GM10248 (cell line): ENCODE results near the gene ATP8A1.

Experiments used
- CTCF ChIA-PET: fragments of 300-600 bp; sonication (Branson Sonifier 250); formaldehyde crosslinking; extraction: SDS; loops from one replicate; lab custom pipeline; 2021; ENCODE audit warnings: antibody characterized with exemption; lab: Yijun Ruan, JAX
- POLR2A ChIA-PET: fragments of 350-650 bp; sonication (Branson Sonifier 250); formaldehyde crosslinking; extraction: SDS; loops from one replicate; lab custom pipeline; 2020; ENCODE audit warnings: antibody characterized with exemption; lab: Yijun Ruan, JAX
- DNase-seq: peaks from one replicate; pipeline ENCODE4 v3.0.0; 2012; ENCODE audit errors: extremely low spot score
- TF ChIP-seq, protein P1 (sequence below): IDR thresholded peaks from 2 replicates; pipeline ENCODE4 v1.5.1; 2012; ENCODE audit warnings: mild to moderate bottlenecking, low read depth; ENCODE audit errors: extremely low read depth, missing control alignments, control extremely low read depth

Gene ATP8A1

DNA sequence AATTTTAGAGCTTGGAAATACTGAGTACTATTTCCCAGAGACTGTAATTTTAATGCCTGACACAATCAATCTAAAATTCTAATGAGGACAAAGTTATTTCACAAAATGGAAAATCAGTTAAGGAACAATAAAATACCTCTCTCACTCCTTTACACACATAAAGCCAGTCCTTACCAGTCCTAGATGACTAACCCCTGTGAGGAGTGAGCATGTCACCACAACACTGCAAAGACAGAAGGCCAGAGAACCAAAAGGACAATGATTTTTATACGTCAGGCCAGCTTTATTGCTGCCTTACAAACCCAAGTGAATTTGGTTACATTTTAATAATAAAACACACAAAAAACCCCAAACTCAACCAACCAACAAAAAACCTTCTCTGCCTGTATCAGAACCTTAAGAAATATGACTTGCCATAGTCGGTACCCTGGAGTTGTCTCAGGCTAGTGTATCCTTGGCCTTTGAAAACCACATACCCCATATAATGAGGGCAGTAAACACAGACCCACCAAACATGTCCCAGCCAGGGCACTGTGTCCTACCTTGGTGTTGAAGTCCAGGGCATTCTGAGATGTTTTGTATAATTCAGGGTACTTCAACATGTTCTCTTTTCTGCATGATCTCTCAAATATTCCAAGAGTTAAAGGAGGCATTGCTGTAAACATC, 202.0 kb downstream of the ATP8A1 start:
- TF ChIP-seq, protein P1, sequence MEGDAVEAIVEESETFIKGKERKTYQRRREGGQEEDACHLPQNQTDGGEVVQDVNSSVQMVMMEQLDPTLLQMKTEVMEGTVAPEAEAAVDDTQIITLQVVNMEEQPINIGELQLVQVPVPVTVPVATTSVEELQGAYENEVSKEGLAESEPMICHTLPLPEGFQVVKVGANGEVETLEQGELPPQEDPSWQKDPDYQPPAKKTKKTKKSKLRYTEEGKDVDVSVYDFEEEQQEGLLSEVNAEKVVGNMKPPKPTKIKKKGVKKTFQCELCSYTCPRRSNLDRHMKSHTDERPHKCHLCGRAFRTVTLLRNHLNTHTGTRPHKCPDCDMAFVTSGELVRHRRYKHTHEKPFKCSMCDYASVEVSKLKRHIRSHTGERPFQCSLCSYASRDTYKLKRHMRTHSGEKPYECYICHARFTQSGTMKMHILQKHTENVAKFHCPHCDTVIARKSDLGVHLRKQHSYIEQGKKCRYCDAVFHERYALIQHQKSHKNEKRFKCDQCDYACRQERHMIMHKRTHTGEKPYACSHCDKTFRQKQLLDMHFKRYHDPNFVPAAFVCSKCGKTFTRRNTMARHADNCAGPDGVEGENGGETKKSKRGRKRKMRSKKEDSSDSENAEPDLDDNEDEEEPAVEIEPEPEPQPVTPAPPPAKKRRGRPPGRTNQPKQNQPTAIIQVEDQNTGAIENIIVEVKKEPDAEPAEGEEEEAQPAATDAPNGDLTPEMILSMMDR, result no peak
- ChIA-PET CTCF (interaction anchor here (1.3 kb wide), 1 partner anchor 56 kb away, joined by 3 read pairs; no protein-coding TSS in a partner anchor), POLR2A (no interaction called here)
- DNase-seq, result no peak

GRCh38 chr4:42453612-42454011, 203.3 kb downstream of the ATP8A1 start:
- no peak for DNase-seq
- TF ChIP-seq, protein P1, result no peak
- CTCF ChIA-PET, result interaction anchor here (1.3 kb wide), 1 partner anchor 57 kb away, joined by 3 read pairs; no protein-coding TSS in a partner anchor
- POLR2A ChIA-PET, result no interaction called here

- POLR2A ChIA-PET, result no interaction called here
- DNase-seq, result no peak
- CTCF ChIA-PET, result no interaction called here
- TF ChIP-seq, protein P1, result no peak
These were observed 204.1 kb downstream of the ATP8A1 start for GRCh38 chr4:42452823-42453222.

GRCh38 chr4:42446823-42447222, 210.1 kb downstream of the ATP8A1 start:
- POLR2A ChIA-PET, result no interaction called here
- DNase-seq, result no peak
- TF ChIP-seq, protein P1, result no peak
- CTCF ChIA-PET, result interaction anchor here (1.2 kb wide), 2 partner anchors 9 to 12 kb away, joined by 3 to 6 read pairs; no protein-coding TSS in a partner anchor

DNA sequence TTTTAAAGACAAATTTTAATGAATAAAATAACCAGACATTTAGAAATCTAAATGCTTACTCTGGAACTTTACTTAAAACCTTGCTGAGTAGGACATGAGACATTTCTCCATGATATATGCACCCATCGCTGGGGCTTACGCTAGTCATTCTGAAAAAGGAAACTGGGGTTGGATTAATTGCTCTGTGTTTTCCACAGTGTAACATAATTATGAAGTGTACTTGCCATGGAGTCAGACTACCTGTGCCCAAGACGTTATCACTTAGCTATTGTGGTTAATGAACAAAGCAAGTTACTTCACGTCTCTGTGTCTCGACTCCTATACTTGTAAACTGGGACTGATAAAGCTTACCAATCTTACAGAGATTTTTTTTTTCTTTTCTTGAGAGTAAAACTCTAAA, 211.9 kb downstream of the ATP8A1 start:
- DNase-seq, result no peak
- POLR2A ChIA-PET, result interaction anchor here (0.7 kb wide), 1 partner anchor 11 kb away, joined by 3 read pairs; no protein-coding TSS in a partner anchor
- TF ChIP-seq, protein P1, result no peak
- CTCF ChIA-PET, result interaction anchor here (1.0 to 1.1 kb wide), 2 partner anchors 15 to 79 kb away, joined by 3 read pairs; no protein-coding TSS in a partner anchor

DNA sequence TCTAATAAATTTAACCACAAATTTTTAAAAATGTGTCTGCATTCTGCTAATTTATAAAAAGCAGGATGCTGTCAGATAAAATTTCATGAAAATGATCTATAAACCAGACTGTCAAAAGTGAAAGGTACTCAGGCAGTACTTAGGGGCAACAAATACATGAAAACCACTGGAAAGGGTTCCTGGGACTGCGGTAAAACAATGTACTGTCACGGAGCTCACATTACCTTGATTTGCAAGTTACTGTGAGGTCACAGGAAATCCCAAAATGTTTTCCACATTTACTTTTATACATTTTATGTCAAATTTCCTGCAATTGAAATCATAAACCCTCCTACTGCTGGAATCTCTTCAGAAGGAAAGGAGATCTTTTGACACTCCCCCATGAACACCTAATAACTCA, 214.3 kb downstream of the ATP8A1 start:
- CTCF ChIA-PET, result interaction anchor here (2.1 kb wide), 1 partner anchor 8 kb away, joined by 5 read pairs; no protein-coding TSS in a partner anchor
- no peak for DNase-seq
- POLR2A ChIA-PET, result no interaction called here
- TF ChIP-seq, protein P1, result no peak
